GM18907 (cell line): Measurements from ENCODE around the gene SOBP.

Source experiments
- ATAC-seq: cut with Tn5 transposase; IDR thresholded peaks from one replicate; pipeline ENCODE4 v1.9.1; 2021; ENCODE audit warnings: mild to moderate bottlenecking, moderate library complexity; ENCODE audit not compliant: unreplicated experiment

The SOBP gene

DNA sequence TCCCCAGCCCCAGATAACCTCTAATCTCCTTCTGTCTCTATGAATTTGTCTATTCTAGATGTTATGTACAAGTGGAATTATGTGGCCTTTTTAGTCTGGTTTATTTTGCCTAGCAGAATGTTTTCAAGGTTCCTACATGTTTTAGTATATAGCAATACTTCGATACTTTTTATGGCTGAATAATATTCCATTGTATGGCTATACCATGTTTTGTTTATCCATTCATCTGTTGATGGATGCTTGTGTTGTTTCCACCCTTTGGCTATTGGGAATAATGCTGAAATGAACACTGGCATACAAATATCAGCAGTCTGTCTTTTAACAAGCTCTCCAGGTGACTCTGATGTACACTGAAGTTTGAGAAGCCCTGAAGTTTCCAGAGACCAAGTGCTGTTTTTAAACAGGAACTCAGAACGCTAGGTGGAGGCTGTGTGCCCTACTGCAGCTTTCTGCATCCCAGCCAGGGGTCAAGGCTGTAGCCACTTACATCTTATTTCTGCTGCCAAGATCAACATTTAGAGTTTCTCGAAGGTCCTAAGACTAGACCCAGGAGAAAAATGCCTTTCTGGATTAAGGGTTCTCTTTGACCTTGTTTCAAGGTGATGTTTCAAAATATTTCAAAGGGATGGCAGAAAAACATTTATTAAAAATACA, 123.0 kb downstream of the SOBP start:
- ATAC-seq: no peak

GRCh38 chr6:107613651-107614379, 123.9 kb downstream of the SOBP start:
- ATAC-seq: no peak

DNA sequence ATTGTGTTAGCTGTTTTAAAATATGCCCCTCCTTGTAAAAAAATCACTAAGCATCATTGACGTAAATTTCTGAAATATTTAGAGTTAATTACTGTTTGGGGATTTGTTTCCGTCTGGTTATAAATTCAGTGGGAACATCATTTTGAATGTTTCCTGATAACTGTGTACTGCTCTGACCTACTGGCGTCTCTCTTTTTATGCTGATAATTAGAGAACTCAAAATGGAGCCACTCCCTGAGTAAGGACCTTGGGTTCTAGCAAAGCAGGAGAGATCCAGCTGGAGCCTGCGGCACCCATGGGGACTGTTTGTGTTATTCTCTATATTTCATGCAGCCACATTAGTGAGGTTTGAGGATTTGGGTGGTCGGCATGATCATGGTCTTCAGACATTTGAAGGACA, 124.9 kb downstream of the SOBP start:
- ATAC-seq: no peak

- ATAC-seq: no peak
These were observed 126.9 kb downstream of the SOBP start for GRCh38 chr6:107616775-107617174.

GRCh38 chr6:107617341-107617932, 127.5 kb downstream of the SOBP start:
- no peak for ATAC-seq

DNA sequence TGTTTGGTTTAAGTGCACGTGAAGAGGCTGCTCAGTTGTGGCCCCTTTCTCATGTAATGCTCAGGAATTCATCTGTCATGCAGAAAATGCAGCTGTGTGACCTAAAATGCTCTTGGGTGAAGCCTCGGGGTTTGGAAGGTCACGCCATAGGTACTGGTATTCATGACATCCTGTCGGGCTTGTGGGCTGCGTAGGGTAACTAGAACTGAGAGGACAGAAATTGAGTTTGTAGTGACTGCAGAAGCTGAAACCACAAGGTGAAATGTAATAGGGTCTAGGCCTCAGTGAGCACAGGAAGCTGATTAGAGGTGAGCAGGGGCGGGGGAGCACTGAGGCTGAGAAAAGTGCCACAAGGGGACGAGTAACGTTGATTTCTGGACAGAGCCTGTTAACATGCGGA, 128.8 kb downstream of the SOBP start:
- ATAC-seq: peak; percentile 99

- ATAC-seq: no peak
These were observed 130.8 kb downstream of the SOBP start for GRCh38 chr6:107620732-107621131.

DNA sequence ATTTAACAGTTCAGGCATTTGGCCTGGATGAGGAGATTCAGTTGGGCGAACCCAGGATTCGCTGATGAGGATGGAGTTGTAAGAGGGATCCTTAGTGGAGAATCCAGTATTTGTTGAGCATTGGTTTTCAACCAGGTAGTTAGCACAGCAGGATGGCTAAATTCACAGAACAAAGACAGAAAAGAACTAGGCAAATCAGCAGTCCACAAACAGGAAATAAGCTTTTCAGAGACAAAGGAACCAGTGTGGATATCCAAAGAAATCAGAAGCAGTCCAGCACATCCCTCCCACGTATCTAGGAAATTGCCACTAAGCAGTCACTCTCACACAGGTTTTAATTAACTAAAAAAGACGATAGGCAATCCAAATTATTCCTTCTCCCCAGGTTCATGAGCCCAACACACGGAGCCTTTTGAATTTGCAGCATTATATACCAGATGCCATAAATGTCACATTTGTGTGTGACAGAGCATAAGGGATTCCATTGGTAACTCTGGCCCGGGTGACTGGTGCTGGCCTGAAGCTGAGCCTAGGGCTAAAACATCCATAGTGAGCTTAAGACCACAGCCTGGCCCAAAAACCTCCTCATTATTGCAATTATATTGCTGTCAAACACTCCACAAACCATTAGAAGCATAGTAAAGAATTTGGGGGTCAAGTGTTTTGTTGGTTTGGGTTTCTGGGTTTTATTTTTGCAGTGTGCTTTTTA, 131.5 kb downstream of the SOBP start:
- ATAC-seq: no peak

- no peak for ATAC-seq
These were observed 132.4 kb downstream of the SOBP start for GRCh38 chr6:107622269-107622668.

DNA sequence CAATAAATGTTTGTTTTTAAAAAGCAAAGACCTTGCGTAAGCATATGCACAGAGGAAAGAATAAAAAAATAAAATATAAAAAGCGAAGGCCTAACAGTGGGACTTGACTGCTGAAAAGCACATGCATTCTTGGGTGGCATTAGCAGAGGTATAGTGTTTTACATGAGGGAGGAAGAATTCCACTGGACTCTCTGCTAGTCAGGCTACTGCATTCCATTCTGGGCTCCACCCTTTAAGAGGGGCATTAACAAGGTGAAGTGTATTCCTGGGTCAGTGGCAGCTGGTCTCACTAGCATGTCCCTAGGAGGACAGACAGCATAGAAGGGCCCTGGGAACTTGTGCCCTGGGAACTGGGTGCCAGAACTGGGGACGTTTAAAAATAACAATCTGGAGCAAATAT, 134.1 kb downstream of the SOBP start:
- ATAC-seq: no peak

GRCh38 chr6:107624541-107624940, 134.6 kb downstream of the SOBP start:
- ATAC-seq: no peak

GRCh38 chr6:107625264-107625663, 135.3 kb downstream of the SOBP start:
- ATAC-seq: no peak

DNA sequence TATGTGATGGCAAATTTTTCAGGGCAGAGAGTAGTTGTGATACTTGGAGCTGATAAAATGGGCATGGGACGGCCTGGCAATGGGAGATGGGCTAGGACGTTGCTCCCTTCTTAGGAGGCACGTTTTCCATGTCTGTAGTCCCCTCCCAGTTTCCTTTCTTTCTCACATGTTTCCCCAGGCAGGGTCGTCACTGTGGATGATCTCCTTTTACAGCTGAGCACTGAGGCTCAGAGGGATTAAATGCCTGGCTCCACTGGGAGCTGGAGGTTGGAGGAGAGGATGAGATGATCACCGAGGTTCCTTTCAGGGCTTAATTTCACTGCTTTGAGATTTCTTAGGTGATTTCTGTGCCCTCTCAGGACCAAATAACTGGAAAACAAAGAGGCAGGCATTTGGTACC, 136.7 kb downstream of the SOBP start:
- ATAC-seq: no peak

DNA sequence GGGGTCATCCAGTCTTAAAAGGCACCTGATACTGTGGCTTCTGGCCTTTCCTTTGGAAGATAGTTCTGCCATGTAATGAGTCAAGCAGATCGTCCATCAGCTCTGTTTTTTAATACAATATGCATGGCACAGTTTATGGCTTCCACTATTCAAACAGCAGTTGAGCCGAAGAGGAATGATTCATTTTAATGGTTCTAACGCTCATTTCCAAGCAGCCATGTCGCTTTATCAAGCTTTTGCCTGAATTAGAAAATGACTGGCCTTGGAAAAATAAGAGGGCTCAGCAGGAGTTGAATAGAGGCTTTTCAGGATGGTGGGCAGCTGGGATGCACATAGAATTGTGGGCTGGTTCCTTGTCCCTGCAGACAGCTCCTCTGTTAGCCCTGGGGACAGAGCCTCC, 138.1 kb downstream of the SOBP start:
- no peak for ATAC-seq

DNA sequence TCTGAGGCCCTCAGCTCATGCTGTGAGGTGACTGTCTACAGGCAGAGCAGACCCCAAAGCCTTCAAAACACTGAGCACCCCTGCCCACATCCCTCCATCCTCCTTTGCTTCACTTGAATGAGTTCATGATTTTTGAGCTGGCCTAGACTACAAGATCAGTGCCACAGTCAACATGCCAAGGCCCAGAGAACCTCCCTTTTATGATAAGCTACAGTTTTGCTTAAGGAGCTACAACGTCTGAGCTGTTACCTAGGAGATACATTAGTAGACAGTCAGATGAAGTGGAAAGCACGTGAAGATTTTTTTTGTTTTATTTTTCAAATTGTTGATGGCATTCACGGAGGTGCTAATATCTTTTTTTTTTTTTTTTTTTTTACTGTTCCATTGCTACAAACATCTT, 139.0 kb downstream of the SOBP start:
- ATAC-seq: no peak

DNA sequence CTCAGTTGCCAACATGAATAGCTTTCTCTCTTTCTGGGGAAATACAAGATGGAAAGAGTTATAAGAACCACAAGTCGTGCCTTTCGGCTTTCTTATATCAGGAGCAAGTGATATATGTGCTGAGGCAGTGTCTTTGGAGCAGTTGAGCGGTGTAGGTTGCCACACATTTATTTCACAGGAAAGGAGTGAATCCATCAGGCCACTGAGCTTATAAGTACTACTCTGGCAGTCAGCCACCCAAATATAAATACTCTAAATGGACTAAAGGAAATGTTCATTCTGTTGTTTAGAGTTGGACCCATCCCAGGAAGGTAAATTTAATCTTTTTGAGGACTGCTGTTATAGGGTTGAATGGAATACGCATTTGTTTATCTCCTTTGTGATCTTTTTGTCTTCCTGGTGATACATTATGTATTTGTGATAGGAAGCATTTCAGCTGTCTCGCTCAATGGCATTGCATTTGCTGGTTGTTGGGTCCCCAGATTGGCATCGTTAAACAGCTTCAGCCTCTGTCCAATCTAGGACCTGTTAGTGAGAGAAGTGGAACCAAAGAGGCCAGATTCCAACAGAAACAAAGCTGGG, 139.7 kb downstream of the SOBP start:
- no peak for ATAC-seq

GRCh38 chr6:107630348-107630977, 140.5 kb downstream of the SOBP start:
- no peak for ATAC-seq

DNA sequence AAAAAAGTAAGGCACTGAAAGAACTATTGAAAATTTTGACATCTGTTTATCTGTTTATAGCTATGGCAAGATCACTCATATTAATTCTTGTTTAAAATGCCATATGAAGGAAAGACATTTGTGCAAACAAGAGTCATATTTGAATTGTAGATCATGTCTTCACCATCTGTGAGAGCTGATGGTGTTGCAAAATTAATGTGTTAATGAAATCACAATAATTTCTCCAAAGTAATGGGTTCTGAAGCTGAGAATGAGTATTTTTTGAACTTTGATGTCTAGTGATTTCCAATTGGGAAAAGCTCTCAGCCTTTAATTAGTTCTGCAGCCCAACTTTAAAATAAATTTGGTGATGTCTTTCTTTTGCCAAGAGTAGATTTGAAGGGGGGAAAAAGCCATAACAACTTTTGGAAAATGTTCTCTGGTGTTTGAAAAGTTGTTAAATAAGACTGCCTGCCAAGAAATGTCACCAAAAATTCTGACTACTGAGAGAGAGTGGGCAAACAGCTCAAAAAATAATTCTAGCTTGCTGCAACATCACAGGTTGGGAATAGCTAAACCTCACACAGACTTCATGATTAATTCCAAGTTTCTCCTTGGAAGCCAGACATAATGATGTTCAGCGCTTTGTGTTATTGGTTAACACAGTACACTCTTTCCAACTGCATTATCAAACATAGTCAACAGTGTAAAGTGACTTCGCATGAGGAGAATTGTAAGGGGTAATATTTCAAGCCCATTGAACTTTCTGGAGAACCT, 142.6 kb downstream of the SOBP start:
- no peak for ATAC-seq

GRCh38 chr6:107633680-107634323, 143.9 kb downstream of the SOBP start:
- no peak for ATAC-seq
